GM18526 (cell line): ENCODE measurements around the gene OLFM4.

ENCODE experiments used
- POLR2A ChIP-seq: IDR thresholded peaks from 3 replicates; pipeline ENCODE4 v1.6.1; 2011; ENCODE audit not compliant: insufficient read length; ENCODE audit errors: extremely low read depth

The OLFM4 gene

DNA sequence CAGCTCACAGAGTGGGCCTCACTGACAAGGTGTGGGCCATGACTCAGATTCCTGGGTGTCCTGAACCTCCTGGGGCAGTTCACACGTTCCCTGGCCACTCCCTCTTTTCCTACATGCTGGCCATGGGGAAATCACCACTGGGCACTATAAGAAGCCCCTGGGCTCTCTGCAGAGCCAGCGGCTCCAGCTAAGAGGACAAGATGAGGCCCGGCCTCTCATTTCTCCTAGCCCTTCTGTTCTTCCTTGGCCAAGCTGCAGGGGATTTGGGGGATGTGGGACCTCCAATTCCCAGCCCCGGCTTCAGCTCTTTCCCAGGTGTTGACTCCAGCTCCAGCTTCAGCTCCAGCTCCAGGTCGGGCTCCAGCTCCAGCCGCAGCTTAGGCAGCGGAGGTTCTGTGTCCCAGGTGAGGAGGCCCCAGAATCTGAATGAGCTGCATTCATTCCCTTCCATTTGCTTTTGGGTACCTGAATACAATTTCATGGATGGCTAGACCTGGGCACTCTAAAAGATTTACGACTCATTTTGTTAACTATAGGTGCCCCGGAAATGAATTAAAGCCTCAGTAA is at the start of gene OLFM4:
OLFM4 (plus strand) TSS at position 177 of the 567 bp plus-strand sequence; CDS start at position 201, 24 bp downstream.
- TF ChIP-seq POLR2A = no peak

DNA sequence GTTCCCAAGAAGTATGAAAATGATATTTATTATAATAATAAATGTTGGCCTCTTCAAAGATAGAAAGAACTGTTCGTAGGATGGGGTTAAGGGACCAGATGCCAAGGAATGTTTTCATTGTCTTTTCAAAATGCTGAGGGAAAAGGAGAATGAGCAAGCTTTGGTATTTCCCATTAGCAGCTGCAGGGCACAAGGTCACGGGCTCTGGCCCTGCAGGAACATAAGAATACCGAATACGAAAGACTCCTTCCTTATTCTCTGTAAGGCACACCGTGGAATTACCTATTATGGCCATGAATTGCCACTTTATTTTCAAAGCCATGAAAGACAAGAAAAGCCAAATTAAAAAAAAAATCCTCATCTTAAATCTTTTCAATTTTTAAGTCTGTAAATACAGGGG is 49.6 kb upstream of the OLFM4 start:
- TF ChIP-seq POLR2A = no peak

DNA sequence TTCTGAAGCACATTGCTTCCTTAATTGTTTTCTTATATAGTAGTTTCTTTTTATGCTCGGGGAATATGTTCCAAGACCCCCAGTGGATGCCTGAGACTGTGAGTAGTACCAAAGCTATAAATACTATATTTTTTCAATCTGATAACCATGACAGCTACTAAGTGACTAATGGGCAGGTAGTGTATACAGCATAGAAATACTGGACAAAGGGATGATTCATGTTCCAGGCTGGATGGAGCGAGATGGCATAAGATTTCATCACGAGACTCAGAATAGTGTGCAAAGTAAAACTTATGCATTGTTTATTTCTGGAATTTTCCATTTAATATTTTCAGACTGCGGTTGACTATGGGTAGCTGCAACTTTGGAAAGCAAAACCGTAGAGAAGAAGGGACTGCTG is 47.9 kb upstream of the OLFM4 start:
- TF ChIP-seq POLR2A = no peak

DNA sequence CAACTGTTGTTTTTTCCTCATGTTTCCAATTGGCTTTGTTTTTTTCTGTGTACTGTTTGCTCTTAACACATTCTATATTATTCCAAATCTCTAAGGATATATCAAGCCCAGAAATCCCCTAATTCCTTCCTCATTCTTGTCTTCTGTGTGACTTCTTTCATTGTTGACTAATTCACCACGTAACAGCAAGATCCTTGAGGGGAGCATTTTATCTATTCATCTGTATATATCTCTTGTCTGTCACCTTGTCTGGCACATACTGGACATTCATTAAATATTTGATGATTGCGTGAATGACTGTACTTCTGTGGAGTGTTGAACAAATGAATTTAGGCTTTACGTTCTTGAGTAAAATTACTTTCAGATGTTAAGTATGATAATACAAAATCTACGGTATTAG is 44.8 kb upstream of the OLFM4 start:
- TF ChIP-seq POLR2A = no peak

GRCh38 chr13:52984881-52985363 is 43.7 kb upstream of the OLFM4 start:
- TF ChIP-seq POLR2A = no peak

- TF ChIP-seq POLR2A = no peak
These were observed 37.1 kb upstream of the OLFM4 start for GRCh38 chr13:52991344-52992020.

DNA sequence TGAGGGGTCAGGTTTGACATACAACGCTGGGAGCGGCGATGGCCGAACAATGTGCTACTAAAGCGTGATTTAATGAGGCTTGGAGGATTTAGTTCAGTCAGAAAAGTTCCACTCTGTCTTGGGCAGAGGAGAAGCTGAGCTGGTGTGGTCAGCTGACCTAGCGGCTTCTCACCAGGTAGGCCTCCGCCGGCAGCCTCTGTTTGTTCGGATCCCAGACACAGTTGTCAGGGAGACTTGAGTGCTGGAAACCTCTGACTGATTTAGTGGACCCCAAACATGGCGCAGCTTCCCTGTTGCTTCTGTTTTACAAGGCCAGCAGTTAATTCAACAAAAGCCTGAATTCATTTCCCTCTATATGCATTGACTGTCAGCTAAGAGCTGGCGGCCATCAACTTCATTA is 36.5 kb upstream of the OLFM4 start:
- TF ChIP-seq POLR2A = no peak

DNA sequence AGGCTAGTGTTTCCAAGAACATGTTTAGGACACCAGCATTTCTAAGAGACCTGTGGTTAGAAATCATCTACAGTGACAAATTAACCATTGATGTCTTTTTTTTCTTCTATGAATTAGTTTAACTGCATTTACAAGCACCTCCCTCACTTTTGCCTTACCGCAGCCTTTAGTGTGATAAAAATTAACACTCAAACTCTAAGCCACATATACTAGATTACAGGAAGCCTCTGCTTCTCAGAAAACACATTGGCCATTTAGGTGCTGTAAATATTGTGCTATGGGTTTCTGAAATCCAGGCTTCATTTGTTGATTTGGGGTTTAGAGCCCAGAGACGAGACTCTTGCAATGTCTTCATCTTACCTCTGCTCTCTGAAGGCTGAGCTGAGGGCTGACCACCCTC is 34.6 kb upstream of the OLFM4 start:
- TF ChIP-seq POLR2A = no peak

- TF ChIP-seq POLR2A = no peak
These were observed 33.7 kb upstream of the OLFM4 start for GRCh38 chr13:52994865-52995264.

- no peak for TF ChIP-seq POLR2A
These were observed 32.7 kb upstream of the OLFM4 start for GRCh38 chr13:52995946-52996345.

GRCh38 chr13:52997951-52998876 is 30.4 kb upstream of the OLFM4 start:
- TF ChIP-seq POLR2A = no peak

DNA sequence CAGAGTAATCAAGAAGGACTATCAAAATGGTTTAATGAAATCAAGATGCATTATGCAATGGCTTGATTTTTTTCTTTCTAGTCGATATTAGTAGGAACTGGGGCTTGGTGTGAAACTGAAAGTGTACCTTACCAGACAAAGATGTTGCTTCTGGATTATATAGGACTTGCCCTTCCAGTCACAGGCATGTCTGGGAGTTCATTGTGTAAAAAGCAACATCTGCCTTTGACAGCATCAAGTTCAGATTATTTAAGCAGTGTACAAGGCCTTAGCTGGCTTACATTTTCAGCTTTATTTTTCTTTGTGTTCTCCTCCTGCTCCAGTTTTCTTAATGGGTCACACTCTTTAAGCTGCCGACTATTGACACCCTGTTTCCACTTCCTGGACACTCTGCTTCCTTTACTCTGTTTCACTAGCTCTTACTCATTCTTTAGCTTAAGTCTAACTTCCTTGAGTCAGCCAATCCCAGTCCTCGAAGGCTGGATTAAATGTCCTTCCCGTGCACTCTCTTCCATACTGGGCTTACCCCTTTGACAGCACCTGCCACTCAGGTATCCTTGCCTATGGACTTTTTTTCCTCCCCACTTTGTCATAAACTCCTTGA is 29.4 kb upstream of the OLFM4 start:
- TF ChIP-seq POLR2A = no peak

DNA sequence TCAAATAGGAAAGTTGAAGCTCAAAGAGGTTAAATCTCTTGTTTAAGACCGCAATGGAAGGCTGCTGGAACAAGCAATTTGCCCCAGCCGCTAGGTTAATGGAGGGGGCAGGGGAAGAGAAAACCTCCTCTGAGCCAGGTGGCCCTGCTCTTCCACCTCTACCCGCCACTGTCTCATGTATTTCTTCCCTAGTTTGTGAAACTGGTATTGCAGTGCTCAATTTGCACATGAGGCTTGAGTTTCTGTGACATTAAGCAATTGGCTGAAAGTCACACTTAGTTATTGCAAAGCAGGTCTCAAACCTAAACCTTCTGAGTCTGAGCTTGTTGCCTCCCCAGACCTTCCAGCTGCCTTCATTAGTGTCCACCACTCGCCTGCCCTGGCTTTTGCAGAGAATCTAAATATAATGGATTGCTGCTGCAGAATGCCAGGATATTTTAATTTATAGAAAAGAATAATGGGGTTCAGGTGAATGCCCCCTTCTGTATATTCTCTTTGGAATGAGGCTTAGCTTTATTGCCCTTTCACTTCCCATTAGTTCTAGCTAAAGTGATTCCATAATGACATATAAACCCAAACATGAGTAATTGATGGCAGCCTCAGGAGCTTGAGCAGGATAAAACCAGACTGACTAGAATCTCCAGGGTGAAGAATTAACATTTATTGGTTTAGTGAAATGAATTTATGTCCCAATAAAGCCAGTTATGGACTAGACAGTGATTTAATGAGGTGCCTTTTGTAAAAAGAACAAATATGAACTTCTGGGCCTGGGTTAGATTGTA is 27.0 kb upstream of the OLFM4 start:
- TF ChIP-seq POLR2A = no peak

DNA sequence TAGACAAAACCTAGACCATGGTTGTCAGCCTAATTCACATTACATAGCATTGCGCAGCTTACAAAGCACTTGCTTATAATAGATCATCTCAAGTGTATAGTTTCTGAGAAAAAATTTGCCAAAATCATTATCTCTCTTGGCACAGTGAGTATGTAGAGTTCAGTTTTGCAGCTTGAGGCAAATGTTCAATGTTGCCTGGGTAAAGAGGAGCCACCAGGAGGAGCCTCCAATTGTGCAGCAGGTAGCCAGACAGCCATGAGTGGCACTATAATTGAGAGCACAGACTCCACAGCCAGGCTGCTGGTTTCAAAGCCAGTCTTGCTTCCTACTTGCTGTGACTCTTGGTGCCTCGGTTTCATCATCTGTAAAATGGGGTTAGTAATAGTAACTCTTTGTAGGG is 24.0 kb upstream of the OLFM4 start:
- TF ChIP-seq POLR2A = no peak

DNA sequence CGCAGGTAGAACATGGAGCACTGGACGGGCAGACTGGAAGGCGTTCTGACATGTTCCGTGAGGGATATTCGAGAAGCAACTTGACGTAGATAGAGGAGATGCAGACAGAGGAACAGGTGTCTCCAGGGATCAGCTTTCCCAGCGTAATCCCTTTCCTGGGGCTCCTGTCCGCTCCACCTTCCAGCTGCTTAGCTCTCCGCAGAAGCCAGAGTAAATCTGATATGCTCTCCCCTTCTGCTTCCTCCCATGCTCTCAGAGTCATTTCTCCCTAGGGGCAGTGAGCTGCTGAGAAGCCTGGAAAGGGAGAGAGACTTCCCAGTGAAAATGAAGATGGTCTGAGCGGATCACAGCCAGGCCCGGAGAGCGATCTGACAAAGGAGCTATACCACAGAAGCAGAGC is 23.0 kb upstream of the OLFM4 start:
- no peak for TF ChIP-seq POLR2A
